Putamen (tissue), 1 donor: ENCODE results near the gene GGTLC1.
A peak's percentile ranks its signal among the peaks of the same experiment; 100 is the strongest.

ENCODE experiments used
- DNase-seq: peaks from one replicate; pipeline ENCODE4 v3.0.0-alpha.2; 2016; ENCODE audit warnings: low spot score

The GGTLC1 gene

DNA sequence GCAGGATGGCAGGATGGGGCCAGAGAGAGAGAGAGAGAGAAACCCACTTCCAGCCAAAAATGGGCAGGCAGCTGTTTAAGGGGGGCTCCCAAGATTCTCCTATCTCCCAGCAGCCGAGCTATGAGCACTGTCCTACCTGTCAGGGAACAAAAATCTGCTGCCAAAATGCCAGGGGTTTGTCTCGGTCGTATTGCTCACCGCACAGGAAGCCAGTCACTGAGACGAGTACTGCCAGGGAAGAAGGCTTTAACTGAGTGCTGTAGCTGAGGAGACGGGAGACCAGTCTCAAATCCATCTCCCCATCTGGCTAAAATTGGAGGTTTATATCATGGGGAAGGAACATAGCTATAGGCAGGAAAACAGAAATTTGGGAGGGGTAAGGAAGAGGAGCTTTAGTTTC, 22.3 kb downstream of the GGTLC1 start:
- DNase-seq: no peak

DNA sequence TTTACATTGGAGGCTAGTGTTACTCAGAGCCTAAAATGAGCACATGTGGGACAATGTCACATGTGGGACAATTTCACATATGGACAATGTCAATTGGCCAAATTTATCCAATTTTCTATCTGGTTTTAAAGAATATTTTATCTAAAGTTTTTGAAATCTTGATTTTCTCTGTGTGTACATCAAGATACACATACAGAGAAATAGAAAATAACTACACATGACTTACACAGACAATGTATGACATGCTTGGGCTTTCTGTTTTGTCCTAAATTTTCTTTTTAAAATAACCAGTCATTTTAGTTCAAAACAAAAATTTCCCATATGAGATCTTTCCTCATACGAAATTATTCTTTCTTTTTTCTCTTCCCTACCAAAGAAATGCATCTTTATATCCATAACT, 24.6 kb downstream of the GGTLC1 start:
- DNase-seq: no peak

DNA sequence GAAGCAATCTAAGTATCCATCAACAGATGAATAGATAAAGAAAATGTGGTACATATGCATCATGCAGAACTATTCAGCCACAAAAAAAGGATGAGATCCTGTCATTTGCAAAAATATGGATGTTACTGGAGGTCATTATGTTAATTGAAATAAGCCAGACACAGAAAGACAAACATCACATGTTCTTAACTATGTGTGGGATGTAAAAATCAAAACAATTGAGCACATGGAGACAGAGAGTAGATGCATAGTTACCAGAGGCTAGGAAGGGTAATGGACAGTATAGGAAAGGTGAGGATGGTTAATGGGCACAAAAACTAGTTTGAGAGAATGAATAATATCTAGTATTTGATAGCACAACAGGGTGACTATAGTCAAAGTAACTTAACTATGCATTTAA, 26.3 kb downstream of the GGTLC1 start:
- no peak for DNase-seq

DNA sequence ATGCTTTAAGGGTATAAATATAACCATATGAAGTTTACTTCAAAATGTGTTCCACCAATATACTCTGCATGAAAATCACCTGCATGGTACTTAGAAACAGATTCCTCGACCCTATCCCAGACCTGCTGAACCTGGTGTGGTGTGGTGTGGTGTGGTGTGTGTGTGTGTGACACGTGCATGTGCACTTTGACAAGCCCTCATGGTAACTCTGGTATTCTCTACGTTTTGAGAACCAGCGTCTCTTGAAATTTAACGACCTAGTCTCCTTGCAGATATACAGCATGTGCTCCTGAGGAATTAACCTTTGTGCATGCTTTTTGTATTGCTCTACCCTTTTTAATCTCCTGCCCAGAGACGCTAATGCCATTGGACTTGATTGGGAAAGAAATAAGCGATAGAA, 29.5 kb downstream of the GGTLC1 start:
- DNase-seq: no peak

DNA sequence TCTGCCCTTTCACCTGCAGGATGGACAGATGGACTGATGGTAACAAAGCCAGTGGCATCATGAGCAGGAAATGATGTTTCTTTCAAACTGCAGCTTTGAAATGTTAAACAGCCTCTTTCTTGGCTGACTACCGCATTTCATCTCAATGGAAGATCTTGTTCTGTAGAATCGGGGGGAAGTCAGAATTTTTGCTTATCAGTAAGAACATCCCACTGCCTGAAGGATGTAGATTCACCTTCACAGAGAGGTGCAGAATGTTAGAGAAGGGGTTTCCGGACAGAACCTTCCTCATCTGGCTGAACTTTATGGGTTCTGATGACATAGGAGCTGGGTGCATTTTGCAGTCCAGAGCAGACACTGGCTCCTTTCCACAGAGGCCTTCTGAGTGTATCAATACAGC, 32.7 kb downstream of the GGTLC1 start:
- DNase-seq: no peak

DNA sequence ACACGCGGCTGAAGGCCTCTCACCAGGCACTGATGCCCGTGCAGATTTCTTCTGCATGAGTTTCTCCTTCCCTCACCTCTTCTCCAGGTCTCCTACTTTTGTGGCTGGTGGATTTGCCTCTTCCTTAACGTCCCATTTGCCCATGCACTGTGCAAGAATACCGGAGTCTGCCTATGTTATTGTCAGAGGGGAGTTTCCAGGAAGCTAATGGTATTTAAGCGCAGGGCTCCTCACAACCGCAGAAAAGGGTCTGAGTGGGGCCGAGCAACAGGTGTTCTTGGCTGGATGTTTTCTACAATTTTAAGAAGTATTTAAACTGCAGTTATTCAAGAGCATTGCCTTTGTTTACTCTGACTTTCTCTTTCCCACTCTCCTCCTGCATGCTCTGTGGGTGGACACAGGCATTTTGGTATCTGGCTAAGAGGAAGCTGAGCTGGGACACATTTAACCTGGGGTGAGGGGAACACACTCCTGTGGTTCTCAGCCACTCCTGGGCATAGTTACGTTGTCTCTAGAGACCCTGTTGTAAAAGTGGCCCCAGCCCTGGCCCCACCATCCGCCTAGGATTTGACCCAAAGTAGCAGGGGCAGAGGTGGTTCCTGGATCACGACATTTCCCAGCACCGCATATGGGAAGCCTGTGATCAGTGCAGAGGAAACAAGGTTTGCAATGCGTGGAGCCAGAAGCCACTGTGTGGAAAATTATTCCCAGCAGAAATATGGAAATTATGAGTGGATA, 34.4 kb downstream of the GGTLC1 start:
- DNase-seq: no peak

DNA sequence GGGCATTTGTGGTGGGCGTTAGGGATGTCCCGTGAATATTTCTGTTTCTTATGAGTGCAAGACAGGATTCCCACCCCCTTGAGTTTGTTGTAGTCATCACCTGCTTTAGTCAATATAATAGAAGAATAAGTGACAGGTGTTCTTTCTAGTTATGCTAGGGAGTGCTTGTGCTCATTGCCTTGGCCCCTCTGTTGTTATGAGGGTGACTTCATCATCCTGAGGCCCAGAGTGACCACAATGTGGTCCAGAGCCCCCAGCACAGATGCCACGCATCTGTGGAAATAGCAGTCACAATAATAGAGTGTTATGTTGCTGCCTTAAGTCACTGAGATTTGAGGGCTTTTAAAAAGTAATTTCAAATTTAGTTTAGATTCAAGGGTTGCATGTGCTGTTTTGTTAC, 42.4 kb downstream of the GGTLC1 start:
- no peak for DNase-seq

DNA sequence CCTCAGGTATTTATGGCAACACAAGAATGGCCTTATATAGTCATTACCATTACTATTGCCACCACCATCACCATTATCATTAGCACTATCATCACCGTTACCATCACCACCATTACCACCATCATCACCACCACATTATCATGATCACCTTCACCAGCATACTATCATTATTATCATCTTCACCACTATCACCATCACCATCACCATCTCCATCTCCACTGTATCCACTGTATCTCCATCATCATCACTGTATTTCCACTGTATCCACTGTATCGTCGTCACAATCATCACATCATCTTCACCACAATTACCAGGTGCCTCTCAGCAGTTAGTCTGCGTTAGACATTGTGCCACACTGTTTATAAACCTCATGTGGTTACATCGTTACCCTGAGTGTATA, 45.3 kb downstream of the GGTLC1 start:
- no peak for DNase-seq

DNA sequence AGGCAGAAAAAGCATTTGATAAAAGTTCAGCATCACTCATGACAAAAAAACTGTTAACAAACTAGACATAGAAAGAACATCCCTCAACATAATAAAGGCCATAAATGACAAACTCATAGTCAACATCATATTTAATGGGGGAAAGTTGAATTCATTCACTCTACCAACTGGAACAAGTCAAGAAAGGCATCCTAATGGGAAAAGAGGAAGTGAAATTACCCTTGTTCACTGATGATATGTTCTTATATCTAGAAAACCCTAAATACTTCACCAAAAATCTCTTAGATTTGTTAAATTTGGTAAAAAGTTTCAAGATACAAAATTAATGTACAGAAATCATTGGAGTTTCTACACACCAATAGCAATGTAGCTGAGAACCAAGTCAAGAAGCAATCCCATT, 48.9 kb downstream of the GGTLC1 start:
- no peak for DNase-seq

DNA sequence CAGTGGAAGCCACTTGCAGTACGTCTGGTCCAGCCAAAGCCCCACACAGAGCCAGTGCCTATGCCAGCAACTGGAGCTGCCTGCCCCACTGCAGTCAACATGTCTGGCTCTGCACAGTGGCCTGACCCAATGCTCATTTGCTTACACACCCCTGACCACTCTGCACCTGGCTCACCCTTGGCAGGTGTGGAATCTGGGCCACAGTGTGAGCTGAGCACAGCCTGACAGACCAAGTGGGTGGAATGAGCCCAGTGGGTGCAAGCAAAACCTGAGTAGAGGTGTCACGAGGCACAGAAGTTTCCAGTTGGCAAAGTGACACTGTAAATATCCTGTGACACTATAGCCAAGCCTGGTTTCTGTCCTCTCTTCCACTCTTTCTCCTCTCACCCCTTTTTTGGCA, 49.5 kb downstream of the GGTLC1 start:
- DNase-seq: no peak

DNA sequence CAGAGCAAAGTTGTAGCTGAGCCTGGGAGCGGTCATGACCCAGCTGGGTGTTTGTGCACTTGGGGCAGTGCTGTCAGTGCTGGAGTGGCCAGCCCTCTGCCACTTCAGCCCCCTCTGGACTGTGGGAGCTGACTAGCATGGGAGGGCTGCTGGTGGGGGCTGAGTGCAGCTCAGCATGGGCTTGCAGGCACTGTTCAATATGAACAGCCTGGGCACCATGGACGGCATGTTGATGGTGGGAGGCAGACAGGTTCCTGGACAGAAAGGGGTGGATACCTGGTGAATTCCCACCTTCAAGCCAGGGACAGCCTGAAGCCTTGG, 50.5 kb downstream of the GGTLC1 start:
- DNase-seq: no peak

DNA sequence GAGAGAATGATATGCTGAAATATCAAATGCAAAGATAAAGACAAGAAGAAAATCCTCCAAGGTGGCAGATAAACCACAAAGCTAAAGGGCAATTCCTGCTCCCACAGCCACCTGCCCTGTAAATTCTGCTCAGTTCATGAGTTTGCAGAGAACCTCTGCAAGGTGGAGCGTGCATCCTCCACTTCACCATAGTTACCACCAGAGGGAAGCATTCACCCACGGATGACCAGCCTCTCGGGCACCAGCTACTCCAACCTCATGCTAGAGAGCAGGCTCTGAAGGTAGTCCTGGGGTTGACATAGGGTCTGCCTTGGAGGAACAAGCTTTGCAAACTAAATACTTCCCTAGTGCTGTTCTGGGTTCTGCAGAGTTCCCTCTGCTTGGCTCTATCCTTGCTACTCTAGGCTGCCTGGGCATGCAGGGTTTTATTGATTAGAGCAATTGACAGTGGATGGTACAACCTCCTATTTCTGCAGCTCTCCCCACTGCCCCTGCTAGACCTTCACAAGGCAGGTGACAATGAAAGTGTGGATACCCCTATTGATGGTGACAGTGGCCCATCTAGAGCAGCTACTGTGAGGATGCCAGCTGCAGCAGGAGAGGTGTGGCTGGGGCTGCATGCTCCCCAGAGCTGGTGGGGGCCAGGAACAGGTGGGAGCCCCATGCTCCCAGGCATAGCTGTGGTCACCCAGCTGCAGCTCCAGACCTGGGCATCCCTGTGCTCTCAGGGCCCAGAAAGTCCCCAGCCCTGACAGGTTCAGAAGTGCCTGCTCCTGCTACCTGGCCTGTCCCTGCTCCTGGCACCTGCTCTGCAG, 51.1 kb downstream of the GGTLC1 start:
- DNase-seq: peak; percentile 70
